Astrocyte of the hippocampus (primary cell): ENCODE data around the gene HELT.
A peak's percentile ranks its signal among the peaks of the same experiment; 100 is the strongest.
"Not testable (repeated sequence)": the region's sequence is repeated elsewhere in the genome, so short reads cannot be mapped to it uniquely, and the experiment has no call there.

Experiments
- DNase-seq: peaks from one replicate; pipeline ENCODE4 v3.0.0; 2011; ENCODE audit warnings: low read depth, low spot score

The HELT gene, protein sequence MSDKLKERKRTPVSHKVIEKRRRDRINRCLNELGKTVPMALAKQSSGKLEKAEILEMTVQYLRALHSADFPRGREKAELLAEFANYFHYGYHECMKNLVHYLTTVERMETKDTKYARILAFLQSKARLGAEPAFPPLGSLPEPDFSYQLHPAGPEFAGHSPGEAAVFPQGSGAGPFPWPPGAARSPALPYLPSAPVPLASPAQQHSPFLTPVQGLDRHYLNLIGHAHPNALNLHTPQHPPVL

DNA sequence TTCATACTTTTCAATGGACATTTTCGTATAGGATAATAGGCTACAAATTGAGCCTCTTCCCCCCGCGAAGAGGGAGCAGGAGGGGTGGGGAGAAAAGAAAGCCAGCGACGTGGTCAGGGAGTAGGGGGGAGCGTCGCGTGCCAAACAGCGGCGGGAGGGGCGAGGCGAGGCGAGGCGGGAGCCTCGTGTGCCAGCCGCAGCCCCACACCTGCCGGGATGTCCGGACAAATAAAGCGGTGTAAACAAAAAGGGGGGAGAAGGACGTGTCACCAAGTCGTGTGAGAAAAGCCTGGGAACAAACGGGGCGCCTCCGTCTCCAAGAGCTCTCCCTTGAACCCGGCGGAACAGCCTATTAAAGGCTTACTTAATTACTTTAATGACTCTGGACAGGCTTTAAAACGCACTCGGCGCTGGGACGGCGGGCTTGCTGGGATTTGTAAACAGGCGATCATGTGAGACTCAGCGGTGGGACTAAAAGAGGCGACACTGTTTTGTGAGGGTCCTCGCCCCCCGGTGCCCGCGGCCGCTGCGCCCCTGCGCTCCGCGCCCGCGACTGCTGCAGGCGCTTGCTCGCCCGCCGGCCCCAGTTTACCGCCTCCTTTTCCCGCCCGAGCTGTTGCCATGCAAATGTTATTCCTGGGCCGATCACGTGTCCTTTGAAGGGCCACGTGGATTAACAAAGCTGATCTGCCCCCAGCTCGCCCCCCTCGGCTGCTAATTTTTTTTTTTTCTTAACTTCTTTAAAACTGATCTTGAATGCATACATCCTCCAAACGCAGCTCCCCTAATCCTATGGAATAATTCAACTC is at the start of gene HELT:
TSS of gene HELT (plus strand) at position 527 of the 809 bp plus-strand sequence. CDS start 439 bp downstream, outside the sequence.
- peak; percentile 14 for DNase-seq

DNA sequence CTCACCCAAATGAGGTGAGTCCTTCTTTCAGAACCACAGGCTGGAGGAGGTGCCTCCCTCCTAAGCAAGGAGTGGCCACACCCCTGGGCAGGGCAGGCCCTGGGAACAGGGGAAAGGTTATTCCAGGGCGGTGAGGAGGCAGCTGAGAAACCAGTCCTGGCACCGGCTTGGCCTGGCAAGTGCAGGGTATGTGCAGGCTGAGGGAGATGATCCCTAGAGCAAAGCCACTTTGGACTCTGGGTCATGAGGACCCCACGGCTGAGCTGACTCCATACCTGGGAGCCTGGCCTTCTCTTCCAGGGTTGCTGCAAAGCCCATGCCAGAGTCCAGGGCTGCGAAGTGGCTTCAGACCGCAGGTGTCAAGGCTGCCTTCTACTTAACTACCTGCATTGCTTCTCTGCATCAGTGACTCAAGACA is 49.5 kb upstream of the HELT start:
- no peak for DNase-seq

- no peak for DNase-seq
These were observed 48.7 kb upstream of the HELT start for GRCh38 chr4:184969610-184970009.

- DNase-seq = no peak
These were observed 45.3 kb upstream of the HELT start for GRCh38 chr4:184972991-184973390.

- not testable (repeated sequence) for DNase-seq
These were observed 41.9 kb upstream of the HELT start for GRCh38 chr4:184976348-184976747.

DNA sequence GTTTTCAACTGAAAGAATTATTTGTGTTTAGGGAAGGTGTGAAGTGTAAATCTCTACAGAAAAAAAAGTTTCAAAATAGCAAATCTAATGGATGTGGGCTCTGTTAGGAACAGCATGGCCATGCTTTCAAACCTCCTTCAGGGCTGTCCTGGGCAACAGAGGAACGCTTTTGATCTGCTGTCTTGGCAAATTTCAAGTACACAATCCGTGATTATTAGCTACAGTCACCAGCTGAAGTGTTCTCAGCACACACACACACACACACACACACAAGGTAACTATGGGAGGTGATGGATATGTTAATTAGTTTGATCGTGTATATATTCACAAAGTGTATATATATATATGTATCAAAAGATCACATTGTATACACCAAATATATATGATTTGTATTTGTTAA is 40.5 kb upstream of the HELT start:
- no peak for DNase-seq

GRCh38 chr4:184978211-184978610 is 40.1 kb upstream of the HELT start:
- DNase-seq = no peak

GRCh38 chr4:184979461-184980124 is 38.7 kb upstream of the HELT start:
- no peak for DNase-seq

- DNase-seq = peak; percentile 11
These were observed 38.0 kb upstream of the HELT start for GRCh38 chr4:184980261-184980660.

- DNase-seq = peak; percentile 42
These were observed 34.5 kb upstream of the HELT start for GRCh38 chr4:184983672-184984356.

GRCh38 chr4:184987493-184988031 is 30.7 kb upstream of the HELT start:
- no peak for DNase-seq

DNA sequence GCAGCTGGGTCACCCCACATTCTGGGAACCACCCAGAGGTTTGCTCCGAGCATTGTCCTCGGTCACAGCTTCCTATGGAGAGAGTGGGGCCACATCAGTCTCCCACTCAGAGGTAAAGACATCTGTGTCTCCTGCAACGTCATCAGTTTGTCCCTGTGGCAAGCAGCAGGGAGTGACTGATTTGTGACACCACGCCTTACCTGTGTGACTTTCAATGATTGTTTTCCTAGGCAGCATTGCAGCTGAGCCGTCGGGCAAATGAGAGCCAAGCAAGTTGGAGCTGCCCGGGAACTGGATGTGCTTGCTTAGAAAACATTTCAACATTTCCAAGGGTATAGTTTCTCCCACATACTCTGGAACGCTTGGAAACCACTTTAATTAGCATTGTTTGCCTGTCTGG is 29.7 kb upstream of the HELT start:
- no peak for DNase-seq

GRCh38 chr4:184989283-184989682 is 29.0 kb upstream of the HELT start:
- DNase-seq = not testable (repeated sequence)

GRCh38 chr4:184990131-184990530 is 28.2 kb upstream of the HELT start:
- DNase-seq = not testable (repeated sequence)

GRCh38 chr4:184991860-184992259 is 26.4 kb upstream of the HELT start:
- no peak for DNase-seq

DNA sequence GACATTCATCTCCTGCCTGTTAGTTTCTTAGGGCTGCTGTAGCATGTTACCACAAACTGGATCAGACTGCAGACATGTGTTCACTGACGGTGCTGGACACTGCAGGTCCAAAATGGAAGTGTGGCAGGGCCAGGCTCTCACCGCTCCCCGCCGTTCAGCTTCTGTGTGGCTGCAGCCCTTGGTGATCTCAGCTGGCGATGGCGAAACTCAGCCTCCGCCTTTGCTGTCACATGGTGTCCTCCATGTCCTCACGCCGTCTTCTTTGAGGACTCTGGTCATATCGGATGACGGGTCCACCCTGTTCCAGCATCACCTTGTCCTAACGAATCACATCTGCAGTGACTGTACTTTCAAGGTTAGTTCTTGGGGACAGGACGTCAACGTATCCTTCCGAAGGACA is 25.9 kb upstream of the HELT start:
- DNase-seq = no peak

GRCh38 chr4:184993247-184993646 is 25.0 kb upstream of the HELT start:
- no peak for DNase-seq

GRCh38 chr4:184994010-184994622 is 24.2 kb upstream of the HELT start:
- DNase-seq = no peak

- DNase-seq = no peak
These were observed 23.7 kb upstream of the HELT start for GRCh38 chr4:184994623-184995010.

DNA sequence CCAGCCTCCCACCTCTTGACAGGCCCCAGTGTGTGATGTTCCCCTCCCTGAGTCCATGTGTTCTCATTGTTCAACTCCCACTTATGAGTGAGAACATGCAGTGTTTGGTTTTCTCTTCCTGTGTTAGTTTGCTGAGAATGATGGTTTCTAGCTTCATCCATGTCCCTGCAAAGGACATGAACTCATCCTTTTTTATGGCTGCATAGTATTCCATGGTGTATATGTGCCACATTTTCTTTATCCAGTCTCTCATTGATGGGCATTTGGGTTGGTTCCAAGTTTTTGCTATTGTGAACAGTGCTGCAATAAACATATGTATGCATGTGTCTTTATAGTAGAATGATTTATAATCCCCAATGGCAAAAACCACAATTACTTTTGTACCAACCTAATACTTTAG is 20.6 kb upstream of the HELT start:
- not testable (repeated sequence) for DNase-seq

DNA sequence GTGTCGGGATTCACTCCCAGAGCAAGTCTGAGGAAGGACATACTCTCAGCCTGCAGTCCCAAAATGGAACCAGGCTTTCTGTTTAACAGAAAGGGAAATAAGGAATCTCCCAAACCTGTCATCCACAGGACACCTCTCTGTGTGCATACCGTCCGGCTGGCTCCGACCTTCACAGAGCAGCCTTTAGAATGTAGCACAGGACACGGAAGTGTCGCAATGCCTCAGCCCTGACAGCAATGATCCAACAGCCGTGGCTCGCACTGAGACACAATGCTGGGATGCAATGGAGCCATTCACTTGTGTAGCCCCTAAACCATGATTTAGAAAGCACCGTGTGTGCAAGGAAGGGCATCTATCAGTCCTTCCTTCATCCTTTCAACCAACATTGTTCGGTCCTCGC is 15.5 kb upstream of the HELT start:
- no peak for DNase-seq
